Omental fat pad (tissue), 4 donors: ENCODE measurements around the gene AFAP1. TPM values are rescaled to one million over a fixed set of nuclear protein-coding genes. Genes with fewer than 3 reads are reported as not detected.
"Not testable (repeated sequence)": the region's sequence is repeated elsewhere in the genome, so short reads cannot be mapped to it uniquely, and the experiment has no call there.

Experiments used
- ATAC-seq: fragments of 150-250 bp; one replicate; pipeline ENCODE4 v1.9.1; 2016; ENCODE audit warnings: mild to moderate bottlenecking, moderate library complexity; ENCODE audit not compliant: low FRiP score
- DNase-seq: peaks from one replicate; pipeline ENCODE4 v3.0.0-alpha.2; 2019; ENCODE audit warnings: low spot score
- total RNA-seq, 4 donors: library from RNA; depleted of rRNA; stranded (reverse); fragments of >200 nt; gene quantifications; one replicate each; pipeline ENCODE4 v1.1.0, GENCODE V29; 2016
- TF ChIP-seq, protein P1 (sequence below), 3 donors: fragments of 450-650 bp; IDR thresholded peaks; one replicate each; pipeline ENCODE4 v1.5.1; 2016 to 2017; ENCODE audit warnings: antibody characterized with exemption in 3 of 3, mild to moderate bottlenecking in 3 of 3, moderate library complexity in 2 of 3

Gene AFAP1
- total RNA-seq, 4 donors from 2014 or later: 24.6 to 35.5 (median 26.9) TPM

DNA sequence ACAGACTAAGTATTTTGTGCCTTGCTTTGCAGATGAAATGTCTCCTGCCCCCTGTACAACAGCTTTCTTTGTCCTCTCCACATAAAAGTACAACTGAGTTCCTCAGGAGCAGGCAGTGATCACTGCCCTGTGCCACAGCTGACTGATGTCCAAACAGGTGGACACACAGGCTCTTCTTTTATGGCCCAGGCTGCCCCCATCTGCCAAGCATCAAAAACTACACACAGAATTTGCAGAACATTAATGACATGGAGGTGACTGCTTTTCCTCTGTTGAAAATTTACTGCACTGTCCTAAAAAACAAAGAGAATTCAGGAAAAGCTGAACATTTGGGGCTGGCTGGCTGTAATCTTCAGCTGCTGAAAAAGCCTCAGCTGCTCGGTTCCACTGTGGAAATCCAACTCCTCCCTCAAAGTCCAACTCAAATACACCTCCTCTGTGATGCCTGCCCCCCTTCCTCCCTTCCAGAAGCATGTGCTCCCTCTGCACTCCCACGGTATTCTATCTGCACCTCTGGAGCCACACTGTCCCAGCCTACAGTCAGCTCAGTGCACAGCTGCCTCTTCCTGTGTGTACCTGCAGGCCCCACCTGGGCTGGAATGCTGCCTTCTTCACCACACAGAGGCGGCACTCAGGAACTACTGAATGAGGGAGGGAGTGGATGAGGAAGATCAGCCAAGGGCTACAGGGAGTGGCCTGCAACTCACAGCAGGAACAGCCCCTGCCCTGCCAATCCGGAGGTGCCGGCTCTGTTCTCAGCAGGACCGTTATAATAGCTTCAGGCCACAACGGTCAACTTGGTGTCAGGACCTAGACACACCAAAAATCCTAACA is 10.3 kb downstream of the AFAP1 start:
- TF ChIP-seq, protein P1, sequence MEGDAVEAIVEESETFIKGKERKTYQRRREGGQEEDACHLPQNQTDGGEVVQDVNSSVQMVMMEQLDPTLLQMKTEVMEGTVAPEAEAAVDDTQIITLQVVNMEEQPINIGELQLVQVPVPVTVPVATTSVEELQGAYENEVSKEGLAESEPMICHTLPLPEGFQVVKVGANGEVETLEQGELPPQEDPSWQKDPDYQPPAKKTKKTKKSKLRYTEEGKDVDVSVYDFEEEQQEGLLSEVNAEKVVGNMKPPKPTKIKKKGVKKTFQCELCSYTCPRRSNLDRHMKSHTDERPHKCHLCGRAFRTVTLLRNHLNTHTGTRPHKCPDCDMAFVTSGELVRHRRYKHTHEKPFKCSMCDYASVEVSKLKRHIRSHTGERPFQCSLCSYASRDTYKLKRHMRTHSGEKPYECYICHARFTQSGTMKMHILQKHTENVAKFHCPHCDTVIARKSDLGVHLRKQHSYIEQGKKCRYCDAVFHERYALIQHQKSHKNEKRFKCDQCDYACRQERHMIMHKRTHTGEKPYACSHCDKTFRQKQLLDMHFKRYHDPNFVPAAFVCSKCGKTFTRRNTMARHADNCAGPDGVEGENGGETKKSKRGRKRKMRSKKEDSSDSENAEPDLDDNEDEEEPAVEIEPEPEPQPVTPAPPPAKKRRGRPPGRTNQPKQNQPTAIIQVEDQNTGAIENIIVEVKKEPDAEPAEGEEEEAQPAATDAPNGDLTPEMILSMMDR (IDR thresholded peaks at IDR 0.05): no peak
- ATAC-seq (peak; percentile 63), DNase-seq (no peak)

- ATAC-seq (no peak), DNase-seq (no peak)
- TF ChIP-seq, protein P1 (IDR thresholded peaks at IDR 0.05): no peak
Observed at GRCh38 chr4:7928711-7929110, 10.9 kb downstream of the AFAP1 start.

DNA sequence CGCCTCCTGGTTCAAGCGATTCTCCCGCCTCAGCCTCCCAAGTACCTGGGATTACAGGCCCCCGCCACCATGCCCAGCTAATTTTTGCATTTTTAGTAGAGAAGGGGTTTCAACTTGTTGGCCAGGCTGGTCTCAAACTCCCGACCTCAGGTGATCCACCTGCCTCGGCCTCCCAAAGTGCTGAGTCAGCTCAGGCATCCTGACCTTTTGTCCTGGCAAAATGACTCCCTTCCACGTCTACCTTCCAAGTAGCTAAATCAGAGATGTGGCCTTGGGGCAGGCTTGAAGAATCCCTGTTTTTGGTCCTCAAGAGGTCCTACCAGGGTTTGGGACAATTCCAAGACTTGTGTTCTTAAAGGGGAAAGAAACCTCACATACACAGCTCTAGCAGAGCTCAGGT is 12.8 kb downstream of the AFAP1 start:
- TF ChIP-seq, protein P1 (IDR thresholded peaks at IDR 0.05): no peak
- DNase-seq (no peak), ATAC-seq (no peak)

DNA sequence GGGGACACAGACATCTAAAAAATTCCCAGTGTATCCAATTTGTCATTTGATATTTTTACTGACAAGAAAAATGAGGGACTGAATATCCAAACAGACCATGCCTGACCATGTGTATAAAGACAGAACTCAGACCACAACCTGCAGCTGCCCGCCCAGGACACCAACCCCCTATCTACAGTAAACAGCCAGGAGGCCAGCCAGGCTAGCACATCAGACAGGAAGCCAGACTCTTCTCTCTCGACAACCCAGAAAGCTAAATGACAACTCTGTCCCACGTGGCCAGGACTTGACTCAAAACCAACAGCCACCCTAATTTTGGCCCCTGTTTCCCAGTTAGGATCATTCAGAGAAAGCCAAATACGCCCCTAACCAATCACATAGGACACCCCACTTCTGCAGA is 15.1 kb downstream of the AFAP1 start:
- DNase-seq: no peak
- TF ChIP-seq, protein P1 (IDR thresholded peaks at IDR 0.05): no peak

DNA sequence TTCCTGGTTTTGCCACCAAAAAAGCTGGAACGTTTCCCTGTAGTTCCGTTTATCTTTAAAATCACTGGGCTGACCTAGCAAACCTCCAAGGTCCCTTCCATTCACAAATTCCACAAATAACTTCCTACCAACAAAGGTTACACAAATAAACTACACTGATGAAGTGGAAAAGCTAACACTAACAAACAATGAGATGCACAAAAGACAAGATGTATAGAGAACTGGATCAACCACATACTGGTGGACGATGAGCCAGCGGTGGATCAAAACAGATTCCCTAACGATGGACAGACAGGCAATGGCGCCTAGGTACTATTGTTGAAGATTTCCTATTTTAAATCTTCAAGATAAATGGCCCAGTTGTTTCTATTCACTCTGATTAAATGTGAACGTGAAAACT is 15.5 kb downstream of the AFAP1 start:
- TF ChIP-seq, protein P1 (IDR thresholded peaks at IDR 0.05): no peak
- no peak for DNase-seq
- ATAC-seq: no peak

More for the DNA sequence above, 15.1 kb downstream of the AFAP1 start:
- ATAC-seq: no peak

GRCh38 chr4:7922466-7922865 is 17.2 kb downstream of the AFAP1 start:
- no peak for ATAC-seq
- TF ChIP-seq, protein P1 (IDR thresholded peaks at IDR 0.05): no peak
- DNase-seq: no peak

DNA sequence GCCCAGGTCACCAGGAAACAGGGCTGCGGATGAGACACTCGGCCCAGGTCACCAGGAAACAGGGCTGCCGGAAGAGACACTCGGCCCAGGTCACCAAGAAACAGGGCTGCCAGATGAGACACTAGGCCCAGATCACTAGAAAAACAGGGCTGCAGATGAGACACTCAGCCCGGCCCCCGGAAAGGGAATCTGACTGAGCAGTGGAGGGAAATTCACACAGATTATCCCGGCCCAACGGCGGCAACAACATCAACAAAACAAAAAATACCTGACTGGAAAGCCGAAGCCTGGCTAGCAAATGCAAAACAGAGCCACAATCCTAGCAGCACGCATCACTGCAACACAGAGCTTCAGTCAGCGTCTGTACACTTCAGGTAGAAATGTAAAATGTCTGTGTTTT is 20.7 kb downstream of the AFAP1 start:
- DNase-seq (no peak), ATAC-seq (no peak)
- TF ChIP-seq, protein P1 (IDR thresholded peaks at IDR 0.05): no peak

GRCh38 chr4:7918187-7918586 is 21.5 kb downstream of the AFAP1 start:
- ATAC-seq, DNase-seq: not testable (repeated sequence)
